Breast epithelium (tissue), 4 donors: ENCODE results near the gene PLCB4. TPM values are rescaled to one million over a fixed set of nuclear protein-coding genes. Genes with fewer than 3 reads are reported as not detected.
A peak's percentile ranks its signal among the peaks of the same experiment; 100 is the strongest.

Experiments
- DNase-seq, 2 donors: peaks; one replicate each; pipeline ENCODE4 v3.0.0-alpha.2; 2019; ENCODE audit warnings: low spot score in 2 of 2
- H3K27ac ChIP-seq, 2 donors: fragments of 200-600 bp; sonication (generic) in 1 of 2; one replicate each; pipeline ENCODE4 v1.5.1; 2016 to 2019; ENCODE audit warnings: mild to moderate bottlenecking in 1 of 2
- H3K27me3 ChIP-seq, 2 donors: fragments of 200-600 bp; sonication (generic) in 1 of 2; one replicate each; pipeline versions ENCODE4 v1.5.1 to v1.6.0; 2017 to 2019; ENCODE audit warnings: control low read depth in 1 of 2, mild to moderate bottlenecking in 1 of 2
- H3K36me3 ChIP-seq: fragments of 200-600 bp; one replicate; pipeline ENCODE4 v1.5.1; 2019
- H3K4me1 ChIP-seq, 2 donors: fragments of 200-600 bp; sonication (generic); one replicate each; pipeline ENCODE4 v1.5.1; 2016 to 2019; ENCODE audit warnings: control low read depth in 1 of 2
- H3K4me3 ChIP-seq, 3 donors: fragments of 200-600 bp; sonication (generic); 1 replicate in 2 of 3; 2 replicates in 1 of 3; pipeline ENCODE4 v1.5.1; 2016 to 2019; ENCODE audit warnings: mild to moderate bottlenecking in 3 of 3, moderate library complexity in 2 of 3
- H3K9me3 ChIP-seq, 2 donors: fragments of 200-600 bp; sonication (generic) in 1 of 2; one replicate each; pipeline ENCODE4 v1.5.1; 2016 to 2019; ENCODE audit warnings: control low read depth in 1 of 2
- CTCF ChIP-seq, 3 donors: fragments of 450-650 bp; IDR thresholded peaks; one replicate each; pipeline ENCODE4 v1.5.1; 2016 to 2017; ENCODE audit warnings: antibody characterized with exemption in 3 of 3, mild to moderate bottlenecking in 3 of 3, moderate library complexity in 3 of 3
- POLR2A ChIP-seq: fragments of 450-650 bp; IDR thresholded peaks from one replicate; pipeline ENCODE4 v1.6.1; 2016; ENCODE audit warnings: antibody characterized with exemption, mild to moderate bottlenecking, moderate library complexity
- POLR2AphosphoS5 ChIP-seq, 3 donors: sonication (generic); formaldehyde crosslinking; IDR thresholded peaks; one replicate each; pipeline ENCODE4 v1.6.1; 2017; ENCODE audit warnings: antibody characterized with exemption in 3 of 3
- intact Hi-C: fragments of 100-400 bp; cut with DNase I; formaldehyde crosslinking; loops from one replicate; pipeline ENCODE4 v1.15.1; 2023; ENCODE audit warnings: low total_unique reads
- total RNA-seq, 3 donors: library from RNA; depleted of rRNA; stranded (reverse); fragments of >200 nt; gene quantifications; one replicate each; pipeline ENCODE4 v1.1.0, GENCODE V29; 2016

Gene PLCB4
- total RNA-seq, 3 donors from 2014 or later = 9.4 to 17.7 (median 13.0) TPM

GRCh38 chr20:9088556-9088955, 19.7 kb downstream of the PLCB4 start:
- H3K9me3 ChIP-seq = no peaks in the 10 kb centered on the region
- no peak overlapping the region for H3K27ac ChIP-seq
- no peaks in the 10 kb centered on the region for H3K4me1 ChIP-seq
- H3K36me3 ChIP-seq = no peaks in the 10 kb centered on the region
- DNase-seq = no peak
- no peak overlapping the region for H3K4me3 ChIP-seq
- TF ChIP-seq CTCF (IDR thresholded peaks at IDR 0.05) (no peak), POLR2A (no peak), POLR2AphosphoS5 (IDR thresholded peaks at IDR 0.05) (no peak)
- intact Hi-C loops = no loop called here
- no peaks in the 10 kb centered on the region for H3K27me3 ChIP-seq

GRCh38 chr20:9092113-9092512, 23.2 kb downstream of the PLCB4 start:
- no peaks in the 10 kb centered on the region for H3K36me3 ChIP-seq
- H3K27ac ChIP-seq = peak overlapping the region in 1 of 2 donors; percentile 75
- TF ChIP-seq POLR2AphosphoS5 (IDR thresholded peaks at IDR 0.05) (no peak), POLR2A (no peak)
- no peak overlapping the region for H3K4me3 ChIP-seq
- no peaks in the 10 kb centered on the region for H3K27me3 ChIP-seq
- intact Hi-C loops = no loop called here
- H3K4me1 ChIP-seq = no peaks in the 10 kb centered on the region
- H3K9me3 ChIP-seq = no peaks in the 10 kb centered on the region
- DNase-seq = no peak

GRCh38 chr20:9092655-9093054, 23.8 kb downstream of the PLCB4 start:
- Histone ChIP-seq H3K4me3 (peak overlapping the region in 1 of 3 donors; percentile 32), H3K27ac (peak overlapping the region in 1 of 2 donors; percentile 75), H3K36me3 (no peaks in the 10 kb centered on the region), H3K27me3 (no peaks in the 10 kb centered on the region), H3K9me3 (no peaks in the 10 kb centered on the region), H3K4me1 (no peaks in the 10 kb centered on the region)
- no peak for TF ChIP-seq POLR2A
- no peak for TF ChIP-seq CTCF (IDR thresholded peaks at IDR 0.05)
- no peak for TF ChIP-seq POLR2AphosphoS5 (IDR thresholded peaks at IDR 0.05)
- intact Hi-C loops = no loop called here
- DNase-seq = no peak

- H3K4me3 ChIP-seq = peak overlapping the region in 1 of 3 donors; percentile 32
- TF ChIP-seq POLR2AphosphoS5 (IDR thresholded peaks at IDR 0.05) (no peak), CTCF (IDR thresholded peaks at IDR 0.05) (no peak), POLR2A (no peak)
- H3K4me1 ChIP-seq = no peaks in the 10 kb centered on the region
- no peaks in the 10 kb centered on the region for H3K27me3 ChIP-seq
- H3K27ac ChIP-seq = peak overlapping the region; percentile 46 to 75
- H3K36me3 ChIP-seq = no peaks in the 10 kb centered on the region
- intact Hi-C loops = no loop called here
- H3K9me3 ChIP-seq = no peaks in the 10 kb centered on the region
- DNase-seq = no peak
Observed at GRCh38 chr20:9093218-9093957, 24.5 kb downstream of the PLCB4 start.

- no peak overlapping the region for H3K4me3 ChIP-seq
- H3K27me3 ChIP-seq = no peaks in the 10 kb centered on the region
- DNase-seq = no peak
- H3K9me3 ChIP-seq = no peaks in the 10 kb centered on the region
- no peaks in the 10 kb centered on the region for H3K36me3 ChIP-seq
- H3K27ac ChIP-seq = no peak overlapping the region
- TF ChIP-seq CTCF (IDR thresholded peaks at IDR 0.05) = no peak
- TF ChIP-seq POLR2AphosphoS5 (IDR thresholded peaks at IDR 0.05) = no peak
- TF ChIP-seq POLR2A = no peak
- no peaks in the 10 kb centered on the region for H3K4me1 ChIP-seq
- intact Hi-C loops = no loop called here
Observed at GRCh38 chr20:9099372-9099771, 30.5 kb downstream of the PLCB4 start.
